Measurements from ENCODE around the gene COL15A1. TPM values are rescaled to one million over a fixed set of nuclear protein-coding genes. Genes with fewer than 3 reads are reported as not detected.

COL15A1 gene
- total and polyA plus RNA-seq, 2 of the 8 experiments (the other 6 are each of a cell fraction or from before 2014, with no cell fraction given): 0.12 to 0.15 TPM

DNA sequence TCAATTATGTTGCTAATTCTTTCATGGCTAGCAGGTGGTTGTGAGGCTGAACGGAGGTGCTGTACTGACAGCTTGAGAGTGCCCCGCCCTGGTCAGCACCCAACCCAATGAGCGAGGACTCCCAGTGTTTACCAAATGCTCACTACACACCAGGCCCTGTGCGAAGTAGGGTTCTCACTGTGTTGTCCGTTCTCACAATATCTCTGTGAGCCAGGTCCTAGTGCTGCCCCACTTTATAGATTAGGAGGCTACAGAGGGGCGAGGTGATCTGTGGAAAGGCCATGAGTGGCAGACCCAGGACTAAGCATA, 28.2 kb downstream of the COL15A1 start:
- no peak overlapping the region for H3K14ac ChIP-seq (ENCODE audit: insufficient read length)
- 90% methylated on average over 6 of the region's 6 CpGs; no CpG with 5 or more reads in 1 of the 2 experiments for WGBS, 2 experiments (ENCODE audit: extremely low coverage in 1 of 2, insufficient coverage in 1 of 2, insufficient read length in 1 of 2, insufficient replicate concordance in 2 of 2, low coverage in 1 of 2, low lambda C conversion rate in 2 of 2, missing lambda C conversion rate in 1 of 2)
- H3K23me2 ChIP-seq (ENCODE audit: low read depth, low read length): peaks cover 5% of the 10 kb centered on the region; the same call in 1 of the 2 replicates
- ChIA-PET CTCF (ENCODE audit: partially characterized antibody) (interaction anchor here (0.7 to 4.5 kb wide), 5 partner anchors 26 to 196 kb away, joined by 3 to 20 read pairs (median 13); partner anchors contain the start of gene COL15A1), POLR2A (ENCODE audit: partially characterized antibody) (interaction anchor here (1.3 kb wide), 1 partner anchor 52 kb away, joined by 3 read pairs; no protein-coding TSS in a partner anchor)
- peak overlapping the region in 1 of 2 experiments; percentile 17; a peak in 1 of 4 replicates for H3K4me2 ChIP-seq (ENCODE audit: insufficient read depth in 1 of 2, low read depth in 2 of 2, low read length in 2 of 2)
- H4K91ac ChIP-seq (replicated peaks; ENCODE audit: insufficient read length, low read length): no peak overlapping the region
- H2BK15ac ChIP-seq (ENCODE audit: low read length): no peak overlapping the region
- peaks cover 0 to 1% of the 10 kb centered on the region in 2 experiments for H4K20me1 ChIP-seq (replicated peaks in 1 of 2; ENCODE audit: control insufficient read depth in 1 of 2, insufficient read depth in 2 of 2, low read length in 2 of 2)
- H3K4ac ChIP-seq (replicated peaks; ENCODE audit: insufficient read length, low read depth, low read length): no peak overlapping the region
- H2AK5ac ChIP-seq (ENCODE audit: low read depth, low read length): no peak overlapping the region; the same call in 1 of the 2 replicates
- H2BK20ac ChIP-seq (ENCODE audit: low read length): no peak overlapping the region
- H3K27me3 ChIP-seq (replicated peaks in 1 of 4; ENCODE audit: control insufficient read depth in 3 of 4, extremely low read depth in 1 of 4, insufficient read depth in 3 of 4, low read length in 3 of 4): peaks cover 7 to 38% (median 25%) of the 10 kb centered on the region in 4 experiments
- DNase-seq (ENCODE audit: low read depth in 1 of 2, low spot score in 2 of 2): no peak
- H2BK5ac ChIP-seq (ENCODE audit: low read depth, low read length): no peak overlapping the region
- H3K36me3 ChIP-seq (ENCODE audit: control insufficient read depth in 2 of 4, insufficient read depth in 4 of 4, low read length in 3 of 4): no peaks in the 10 kb centered on the region
- FAIRE-seq: no peak
- H2BK12ac ChIP-seq (ENCODE audit: low read depth, low read length): 0 out of 2 replicates have a peak overlapping the region, but pooled peaks have one; percentile 71
- no peak overlapping the region for H4K5ac ChIP-seq (ENCODE audit: insufficient read length, low read depth, low read length)
- H3K4me3 ChIP-seq (ENCODE audit: extremely low read depth in 1 of 4, insufficient read depth in 2 of 4, low read depth in 3 of 4, low read length in 4 of 4): no peak overlapping the region
- H3K79me2 ChIP-seq (ENCODE audit: control insufficient read depth in 1 of 2, insufficient read depth in 2 of 2, low read length in 2 of 2): no peaks in the 10 kb centered on the region
- H3K27ac ChIP-seq (ENCODE audit: low read depth, low read length): no peak overlapping the region
- H3K23ac ChIP-seq (ENCODE audit: insufficient read length): no peak overlapping the region
- H3K18ac ChIP-seq (ENCODE audit: extremely low read depth, low read length): no peak overlapping the region
- H3K9me3 ChIP-seq (ENCODE audit: insufficient read depth in 2 of 2, low read depth in 1 of 2, low read length in 1 of 2): no peaks in the 10 kb centered on the region
- no peak overlapping the region for H3K56ac ChIP-seq (replicated peaks; ENCODE audit: insufficient read length, low read depth, low read length)
- no peak overlapping the region for H3K9ac ChIP-seq (replicated peaks in 1 of 4; ENCODE audit: extremely low read depth in 1 of 4, low read depth in 3 of 4, low read length in 3 of 4)
- H2BK120ac ChIP-seq (replicated peaks; ENCODE audit: low read depth, low read length): no peak overlapping the region
- no peak overlapping the region for H4K8ac ChIP-seq (ENCODE audit: extremely low read depth, insufficient read depth, low read length)
- no peak overlapping the region for H2AFZ ChIP-seq (ENCODE audit: low read length)
- no peaks in the 10 kb centered on the region for H3K79me1 ChIP-seq (ENCODE audit: low read depth, low read length)
- peaks cover 4 to 11% (median 7%) of the 10 kb centered on the region in 4 experiments for H3K4me1 ChIP-seq (replicated peaks in 1 of 4; ENCODE audit: control insufficient read depth in 3 of 4, insufficient read depth in 4 of 4, low read length in 3 of 4)
- TF ChIP-seq RXRA (IDR thresholded peaks at IDR 0.05; ENCODE audit: insufficient read depth, low read depth, low read length): no peak
- no peak for TF ChIP-seq SIRT6 (IDR thresholded peaks at IDR 0.05; ENCODE audit: low read length)
- no peak for TF ChIP-seq JUND (IDR thresholded peaks at IDR 0.05; ENCODE audit: low read length)
- TF ChIP-seq FOSL1 (IDR thresholded peaks at IDR 0.05; ENCODE audit: insufficient read depth, low read depth, low read length): no peak
- no peak for TF ChIP-seq SUZ12 (IDR thresholded peaks at IDR 0.05; ENCODE audit: low read length)
- TF ChIP-seq SAP30 (IDR thresholded peaks at IDR 0.05; ENCODE audit: insufficient read depth, insufficient replicate concordance, low read length): no peak
- no peak for TF ChIP-seq EGR1 (IDR thresholded peaks at IDR 0.05; ENCODE audit: borderline replicate concordance, low read depth, low read length)
- no peak for TF ChIP-seq HDAC6 (IDR thresholded peaks at IDR 0.05; ENCODE audit: low read depth, low read length)
- TF ChIP-seq EP300 (IDR thresholded peaks at IDR 0.05; ENCODE audit: borderline replicate concordance in 1 of 2, low read depth in 2 of 2, low read length in 2 of 2): no peak
- TF ChIP-seq CBX5 (IDR thresholded peaks at IDR 0.05; ENCODE audit: low read depth, low read length): no peak
- TF ChIP-seq TBP (IDR thresholded peaks at IDR 0.05; ENCODE audit: low read depth, low read length): no peak
- no peak for TF ChIP-seq HDAC2 (IDR thresholded peaks at IDR 0.05; ENCODE audit: borderline replicate concordance in 1 of 2, low read depth in 2 of 2, low read length in 2 of 2)
- no peak for TF ChIP-seq BRCA1 (IDR thresholded peaks at IDR 0.05; ENCODE audit: low read depth, low read length)

All from H1 (cell line).